ENCODE measurements around the gene PLEKHA5.
A peak's percentile ranks its signal among the peaks of the same experiment; 100 is the strongest.

The PLEKHA5 gene, protein sequence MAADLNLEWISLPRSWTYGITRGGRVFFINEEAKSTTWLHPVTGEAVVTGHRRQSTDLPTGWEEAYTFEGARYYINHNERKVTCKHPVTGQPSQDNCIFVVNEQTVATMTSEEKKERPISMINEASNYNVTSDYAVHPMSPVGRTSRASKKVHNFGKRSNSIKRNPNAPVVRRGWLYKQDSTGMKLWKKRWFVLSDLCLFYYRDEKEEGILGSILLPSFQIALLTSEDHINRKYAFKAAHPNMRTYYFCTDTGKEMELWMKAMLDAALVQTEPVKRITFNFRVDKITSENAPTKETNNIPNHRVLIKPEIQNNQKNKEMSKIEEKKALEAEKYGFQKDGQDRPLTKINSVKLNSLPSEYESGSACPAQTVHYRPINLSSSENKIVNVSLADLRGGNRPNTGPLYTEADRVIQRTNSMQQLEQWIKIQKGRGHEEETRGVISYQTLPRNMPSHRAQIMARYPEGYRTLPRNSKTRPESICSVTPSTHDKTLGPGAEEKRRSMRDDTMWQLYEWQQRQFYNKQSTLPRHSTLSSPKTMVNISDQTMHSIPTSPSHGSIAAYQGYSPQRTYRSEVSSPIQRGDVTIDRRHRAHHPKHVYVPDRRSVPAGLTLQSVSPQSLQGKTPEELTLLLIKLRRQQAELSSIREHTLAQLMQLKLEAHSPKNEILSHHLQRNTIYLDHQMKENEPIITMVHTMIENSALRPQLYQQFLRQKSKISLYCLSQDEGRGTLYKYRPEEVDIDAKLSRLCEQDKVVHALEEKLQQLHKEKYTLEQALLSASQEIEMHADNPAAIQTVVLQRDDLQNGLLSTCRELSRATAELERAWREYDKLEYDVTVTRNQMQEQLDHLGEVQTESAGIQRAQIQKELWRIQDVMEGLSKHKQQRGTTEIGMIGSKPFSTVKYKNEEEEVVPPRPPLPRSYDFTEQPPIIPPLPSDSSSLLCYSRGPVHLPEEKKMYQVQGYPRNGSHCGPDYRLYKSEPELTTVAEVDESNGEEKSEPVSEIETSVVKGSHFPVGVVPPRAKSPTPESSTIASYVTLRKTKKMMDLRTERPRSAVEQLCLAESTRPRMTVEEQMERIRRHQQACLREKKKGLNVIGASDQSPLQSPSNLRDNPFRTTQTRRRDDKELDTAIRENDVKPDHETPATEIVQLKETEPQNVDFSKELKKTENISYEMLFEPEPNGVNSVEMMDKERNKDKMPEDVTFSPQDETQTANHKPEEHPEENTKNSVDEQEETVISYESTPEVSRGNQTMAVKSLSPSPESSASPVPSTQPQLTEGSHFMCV

DNA sequence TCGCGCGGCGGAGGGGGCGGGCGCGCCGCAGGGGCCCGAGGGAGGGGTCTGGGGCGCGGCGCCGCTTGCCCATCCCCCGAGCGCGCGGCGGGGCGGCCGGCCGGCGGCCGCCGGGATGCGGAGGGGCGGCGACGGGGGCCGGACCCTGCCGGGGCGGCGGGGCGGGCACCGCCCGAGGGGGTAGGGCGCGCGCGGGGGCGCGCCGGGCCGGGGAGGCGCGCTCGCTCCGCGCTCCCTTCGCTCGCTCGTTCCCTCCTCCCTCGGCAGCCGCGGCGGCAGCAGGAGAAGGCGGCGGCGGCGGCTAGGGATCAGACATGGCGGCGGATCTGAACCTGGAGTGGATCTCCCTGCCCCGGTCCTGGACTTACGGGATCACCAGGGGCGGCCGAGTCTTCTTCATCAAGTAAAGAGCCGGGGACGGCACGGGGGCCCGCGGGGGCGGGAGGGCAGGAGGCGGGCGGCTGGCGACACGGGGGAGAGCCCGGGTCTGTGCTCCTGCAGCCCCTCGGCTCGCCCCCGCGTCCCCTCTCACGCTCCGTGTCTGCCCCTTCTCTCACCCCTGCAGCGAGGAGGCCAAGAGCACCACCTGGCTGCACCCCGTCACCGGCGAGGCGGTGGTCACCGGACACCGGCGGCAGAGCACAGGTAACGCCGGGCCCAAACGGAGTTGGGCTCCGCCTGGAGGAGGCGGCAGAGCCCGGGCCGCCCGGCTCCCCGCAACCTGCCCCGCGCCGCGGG lies at the start of gene PLEKHA5:
TSS of gene PLEKHA5 (plus strand) at position 248 of the 738 bp plus-strand sequence. CDS start at position 315, 67 bp downstream.
- Histone ChIP-seq H3K4me3 (replicated peaks; ENCODE audit: low read depth, low read length) (peak within 1 kb of the TSS; percentile 61), H3K27me3 (replicated peaks; ENCODE audit: control insufficient read depth, insufficient read depth, low read length) (no peaks in the 10 kb centered on the region), H3K36me3 (ENCODE audit: control insufficient read depth, insufficient read depth, low read length) (no peaks in the 10 kb centered on the region)
- TF ChIP-seq, protein P1, sequence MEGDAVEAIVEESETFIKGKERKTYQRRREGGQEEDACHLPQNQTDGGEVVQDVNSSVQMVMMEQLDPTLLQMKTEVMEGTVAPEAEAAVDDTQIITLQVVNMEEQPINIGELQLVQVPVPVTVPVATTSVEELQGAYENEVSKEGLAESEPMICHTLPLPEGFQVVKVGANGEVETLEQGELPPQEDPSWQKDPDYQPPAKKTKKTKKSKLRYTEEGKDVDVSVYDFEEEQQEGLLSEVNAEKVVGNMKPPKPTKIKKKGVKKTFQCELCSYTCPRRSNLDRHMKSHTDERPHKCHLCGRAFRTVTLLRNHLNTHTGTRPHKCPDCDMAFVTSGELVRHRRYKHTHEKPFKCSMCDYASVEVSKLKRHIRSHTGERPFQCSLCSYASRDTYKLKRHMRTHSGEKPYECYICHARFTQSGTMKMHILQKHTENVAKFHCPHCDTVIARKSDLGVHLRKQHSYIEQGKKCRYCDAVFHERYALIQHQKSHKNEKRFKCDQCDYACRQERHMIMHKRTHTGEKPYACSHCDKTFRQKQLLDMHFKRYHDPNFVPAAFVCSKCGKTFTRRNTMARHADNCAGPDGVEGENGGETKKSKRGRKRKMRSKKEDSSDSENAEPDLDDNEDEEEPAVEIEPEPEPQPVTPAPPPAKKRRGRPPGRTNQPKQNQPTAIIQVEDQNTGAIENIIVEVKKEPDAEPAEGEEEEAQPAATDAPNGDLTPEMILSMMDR (IDR thresholded peaks at IDR 0.05; ENCODE audit: insufficient read depth, low read length, poor library complexity, severe bottlenecking): no peak
- DNase-seq (ENCODE audit: extremely low read depth, insufficient read length): peak; percentile 8

DNA sequence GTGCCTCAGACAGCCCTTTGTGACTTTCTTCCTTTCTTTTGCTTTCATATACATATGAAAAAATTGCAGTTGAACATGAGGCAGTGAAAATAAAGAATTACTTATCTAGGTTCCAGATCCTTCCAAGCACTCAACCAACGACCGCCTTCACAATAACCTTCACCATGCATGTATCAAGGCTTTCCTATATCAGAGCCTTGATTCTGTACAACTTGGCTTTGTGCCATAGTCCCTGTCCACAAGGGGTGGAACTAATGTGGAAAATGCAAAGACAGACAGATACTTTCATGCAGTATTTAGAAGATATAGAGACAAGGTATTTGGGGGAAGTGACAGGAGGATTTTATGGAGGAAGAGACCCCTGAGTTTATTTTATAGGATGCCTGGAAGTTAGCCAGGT lies 48.6 kb upstream of the PLEKHA5 start:
- TF ChIP-seq, protein P1 (IDR thresholded peaks at IDR 0.05; ENCODE audit: insufficient read depth, low read length, poor library complexity, severe bottlenecking): no peak
- no peaks in the 10 kb centered on the region for H3K27me3 ChIP-seq (replicated peaks; ENCODE audit: control insufficient read depth, insufficient read depth, low read length)
- H3K36me3 ChIP-seq (ENCODE audit: control insufficient read depth, insufficient read depth, low read length): no peaks in the 10 kb centered on the region
- H3K4me3 ChIP-seq (replicated peaks; ENCODE audit: low read depth, low read length): no peak overlapping the region
- DNase-seq (ENCODE audit: extremely low read depth, insufficient read length): no peak

DNA sequence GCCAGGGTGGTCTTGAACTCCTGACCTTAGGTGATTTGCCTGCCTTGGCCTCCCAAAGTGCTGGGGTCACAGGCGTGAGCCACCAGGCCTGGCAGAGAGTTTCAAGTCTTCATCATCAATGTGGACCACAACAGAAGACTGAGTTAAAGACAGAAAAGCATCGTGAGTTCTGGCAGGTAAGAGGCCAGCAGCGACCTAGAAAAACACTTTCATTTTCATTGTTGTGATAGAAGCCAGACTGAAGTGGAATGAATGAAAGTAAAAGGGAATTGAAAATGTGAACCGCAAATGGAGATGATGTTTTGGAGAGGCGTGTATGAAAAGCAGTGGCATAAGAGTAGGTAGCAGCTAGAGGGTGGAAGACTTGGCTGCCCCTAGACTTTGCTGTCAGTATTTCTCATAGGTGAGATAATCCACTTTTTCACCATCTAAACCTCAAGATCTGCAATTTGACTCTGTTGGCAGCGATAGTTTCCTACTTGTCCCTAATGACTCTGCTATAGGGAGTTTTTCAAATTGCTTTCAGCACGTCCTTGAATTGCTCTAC lies 47.1 kb upstream of the PLEKHA5 start:
- DNase-seq (ENCODE audit: extremely low read depth, insufficient read length): no peak
- TF ChIP-seq, protein P1 (IDR thresholded peaks at IDR 0.05; ENCODE audit: insufficient read depth, low read length, poor library complexity, severe bottlenecking): no peak
- H3K27me3 ChIP-seq (replicated peaks; ENCODE audit: control insufficient read depth, insufficient read depth, low read length): no peaks in the 10 kb centered on the region

DNA sequence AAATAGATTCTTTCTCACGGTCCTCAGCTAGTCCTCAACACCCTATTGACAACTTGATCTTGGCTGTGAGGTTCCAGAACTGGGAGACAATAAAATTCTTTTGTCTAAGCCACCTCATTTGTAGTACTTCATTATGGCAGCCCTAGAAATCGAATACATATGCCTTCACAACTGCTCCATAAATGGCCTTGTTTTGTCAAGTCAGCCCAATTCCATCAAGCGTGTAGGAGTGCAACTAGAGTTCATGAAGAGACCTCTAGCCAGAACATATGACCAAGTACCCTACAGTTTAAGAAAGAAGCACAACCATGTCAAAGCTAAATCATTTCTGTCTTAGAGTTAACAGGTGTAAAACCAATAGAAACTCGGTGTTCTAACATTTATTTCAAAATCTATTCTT lies 45.0 kb upstream of the PLEKHA5 start:
- DNase-seq (ENCODE audit: extremely low read depth, insufficient read length): no peak
- H3K4me3 ChIP-seq (replicated peaks; ENCODE audit: low read depth, low read length): no peak overlapping the region
- TF ChIP-seq, protein P1 (IDR thresholded peaks at IDR 0.05; ENCODE audit: insufficient read depth, low read length, poor library complexity, severe bottlenecking): no peak
- no peaks in the 10 kb centered on the region for H3K36me3 ChIP-seq (ENCODE audit: control insufficient read depth, insufficient read depth, low read length)
- H3K27me3 ChIP-seq (replicated peaks; ENCODE audit: control insufficient read depth, insufficient read depth, low read length): no peaks in the 10 kb centered on the region

More for the DNA sequence above, 47.1 kb upstream of the PLEKHA5 start:
- no peaks in the 10 kb centered on the region for H3K36me3 ChIP-seq (ENCODE audit: control insufficient read depth, insufficient read depth, low read length)
- H3K4me3 ChIP-seq (replicated peaks; ENCODE audit: low read depth, low read length): no peak overlapping the region

DNA sequence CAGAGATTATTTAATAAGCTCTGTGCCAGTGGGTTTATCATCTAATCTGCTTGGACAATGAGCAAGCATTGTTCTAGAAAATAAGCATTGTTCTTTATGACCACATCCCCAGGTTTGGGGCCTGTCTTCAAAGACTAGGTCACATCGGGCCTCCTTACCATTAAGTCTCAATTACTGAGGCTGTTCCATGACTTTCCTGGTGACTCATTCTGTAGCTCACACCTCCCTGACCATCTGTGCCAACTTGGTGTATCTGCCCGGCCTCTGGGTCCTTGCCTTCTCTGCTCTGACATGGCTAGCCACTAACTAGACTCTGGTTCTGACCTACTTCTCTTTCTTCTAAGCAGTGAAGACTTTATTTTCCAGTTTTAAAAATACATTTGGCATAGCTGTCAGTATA lies 44.4 kb upstream of the PLEKHA5 start:
- TF ChIP-seq, protein P1 (IDR thresholded peaks at IDR 0.05; ENCODE audit: insufficient read depth, low read length, poor library complexity, severe bottlenecking): no peak
- DNase-seq (ENCODE audit: extremely low read depth, insufficient read length): no peak
- H3K4me3 ChIP-seq (replicated peaks; ENCODE audit: low read depth, low read length): no peak overlapping the region

More for the DNA sequence above, 44.4 kb upstream of the PLEKHA5 start:
- Histone ChIP-seq H3K36me3 (ENCODE audit: control insufficient read depth, insufficient read depth, low read length) (no peaks in the 10 kb centered on the region), H3K27me3 (replicated peaks; ENCODE audit: control insufficient read depth, insufficient read depth, low read length) (no peaks in the 10 kb centered on the region)

All from GM06990 (cell line).